NCI-H2196 treated with DMSO at 0.1 percent for 48 hours (cell line): ENCODE data around the gene CD2AP.
"Not testable (repeated sequence)": the region's sequence is repeated elsewhere in the genome, so short reads cannot be mapped to it uniquely, and the experiment has no call there.

Source experiments
- DNase-seq: peaks from one replicate; lab custom pipeline; 2025; ENCODE audit not compliant: unreplicated experiment; lab: John Stamatoyannopoulos, UW

The CD2AP gene

GRCh38 chr6:47553243-47553642 is 75.7 kb downstream of the CD2AP start:
- not testable (repeated sequence) for DNase-seq

GRCh38 chr6:47556459-47556858 is 78.9 kb downstream of the CD2AP start:
- not testable (repeated sequence) for DNase-seq

GRCh38 chr6:47563162-47563561 is 85.6 kb downstream of the CD2AP start:
- DNase-seq: no peak

- not testable (repeated sequence) for DNase-seq
Measured at GRCh38 chr6:47566602-47567001, 89.0 kb downstream of the CD2AP start.

GRCh38 chr6:47567586-47567985 is 90.0 kb downstream of the CD2AP start:
- DNase-seq: no peak

- no peak for DNase-seq
Measured at GRCh38 chr6:47571488-47571887, 93.9 kb downstream of the CD2AP start.

GRCh38 chr6:47573109-47573508 is 95.5 kb downstream of the CD2AP start:
- DNase-seq: no peak

- no peak for DNase-seq
Measured at GRCh38 chr6:47574789-47575188, 97.2 kb downstream of the CD2AP start.

GRCh38 chr6:47579040-47579439 is 101.5 kb downstream of the CD2AP start:
- no peak for DNase-seq

- no peak for DNase-seq
Measured at GRCh38 chr6:47581591-47581990, 104.0 kb downstream of the CD2AP start.

- DNase-seq: no peak
Measured at GRCh38 chr6:47587493-47587892, 109.9 kb downstream of the CD2AP start.

GRCh38 chr6:47592131-47592840 is 114.7 kb downstream of the CD2AP start:
- DNase-seq: no peak

GRCh38 chr6:47593979-47594378 is 116.4 kb downstream of the CD2AP start:
- DNase-seq: no peak

GRCh38 chr6:47595785-47596184 is 118.2 kb downstream of the CD2AP start:
- no peak for DNase-seq

GRCh38 chr6:47598367-47598766 is 120.8 kb downstream of the CD2AP start:
- DNase-seq: no peak

- DNase-seq: no peak
Measured at GRCh38 chr6:47599512-47599911, 121.9 kb downstream of the CD2AP start.

- no peak for DNase-seq
Measured at GRCh38 chr6:47603227-47603626, 125.6 kb downstream of the CD2AP start.

GRCh38 chr6:47603995-47604394 is 126.4 kb downstream of the CD2AP start:
- no peak for DNase-seq

- no peak for DNase-seq
Measured at GRCh38 chr6:47621838-47622449, 144.4 kb downstream of the CD2AP start.

- no peak for DNase-seq
Measured at GRCh38 chr6:47626782-47627181, 149.2 kb downstream of the CD2AP start.

- DNase-seq: no peak
Measured at GRCh38 chr6:47628448-47629272, 151.1 kb downstream of the CD2AP start.

- DNase-seq: no peak
Measured at GRCh38 chr6:47629954-47630353, 152.4 kb downstream of the CD2AP start.
